RWPE2 (cell line): ENCODE measurements around the gene SVIL.
"Not testable (repeated sequence)": the region's sequence is repeated elsewhere in the genome, so short reads cannot be mapped to it uniquely, and the experiment has no call there.

ENCODE experiments used
- ATAC-seq: fragments of 200-7000 bp; cut with Tn5 transposase; 3 replicates; pipeline ENCODE4 v1.9.1; 2021; ENCODE audit warnings: low read depth
- DNase-seq: peaks from one replicate; pipeline ENCODE4 v3.0.0-alpha.2; 2020; ENCODE audit warnings: low spot score
- H3K27ac ChIP-seq: fragments of 450-650 bp; 2 replicates; pipeline ENCODE4 v1.5.1; 2017; ENCODE audit warnings: mild to moderate bottlenecking; ENCODE audit not compliant: poor library complexity, severe bottlenecking
- H3K27me3 ChIP-seq: fragments of 250-450 bp; sonication (Bioruptor Pico); 2 replicates; pipeline ENCODE4 v1.5.1; 2021; ENCODE audit warnings: mild to moderate bottlenecking, moderate library complexity; ENCODE audit not compliant: insufficient read depth, poor library complexity, severe bottlenecking
- H3K36me3 ChIP-seq: fragments of 250-450 bp; sonication (Bioruptor Pico); 2 replicates; pipeline ENCODE4 v1.5.1; 2020; ENCODE audit warnings: low read depth, mild to moderate bottlenecking, moderate library complexity
- H3K4me1 ChIP-seq: fragments of 250-450 bp; sonication (Bioruptor Pico); 2 replicates; pipeline ENCODE4 v1.5.1; 2021; ENCODE audit warnings: mild to moderate bottlenecking, moderate library complexity; ENCODE audit not compliant: insufficient read depth, poor library complexity, severe bottlenecking
- H3K4me3 ChIP-seq: fragments of 250-450 bp; sonication (Bioruptor Pico); 2 replicates; pipeline ENCODE4 v1.5.1; 2021; ENCODE audit warnings: mild to moderate bottlenecking, moderate library complexity; ENCODE audit not compliant: severe bottlenecking
- H3K9me3 ChIP-seq: fragments of 250-450 bp; sonication (Bioruptor Pico); 2 replicates; pipeline ENCODE4 v1.5.1; 2021; ENCODE audit warnings: mild to moderate bottlenecking, moderate library complexity; ENCODE audit not compliant: severe bottlenecking
- TF ChIP-seq, protein P1 (sequence below): fragments of 450-650 bp; IDR thresholded peaks from one replicate; pipeline ENCODE4 v1.5.1; 2017; ENCODE audit warnings: mild to moderate bottlenecking, moderate library complexity; ENCODE audit not compliant: poor library complexity, severe bottlenecking

Gene SVIL

DNA sequence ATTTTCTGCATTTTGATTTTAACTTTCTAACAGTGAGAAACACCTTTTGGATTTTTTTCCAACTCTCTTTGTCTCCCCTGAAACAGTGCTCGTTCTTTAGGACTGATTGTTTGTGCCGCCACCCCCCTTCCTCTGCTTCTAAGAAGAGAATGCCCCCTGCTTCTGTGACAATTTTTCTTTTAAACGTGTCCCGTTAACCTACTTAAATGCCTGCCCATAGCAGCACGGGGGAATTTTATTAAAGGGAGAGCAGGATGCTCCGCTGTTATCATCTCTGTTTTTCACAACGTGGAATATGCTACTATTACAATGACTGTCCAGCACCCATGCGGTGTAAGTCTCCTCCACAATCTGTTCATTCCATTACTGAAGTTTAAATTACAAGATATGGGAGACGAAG is 67.8 kb downstream of the SVIL start:
- TF ChIP-seq, protein P1, sequence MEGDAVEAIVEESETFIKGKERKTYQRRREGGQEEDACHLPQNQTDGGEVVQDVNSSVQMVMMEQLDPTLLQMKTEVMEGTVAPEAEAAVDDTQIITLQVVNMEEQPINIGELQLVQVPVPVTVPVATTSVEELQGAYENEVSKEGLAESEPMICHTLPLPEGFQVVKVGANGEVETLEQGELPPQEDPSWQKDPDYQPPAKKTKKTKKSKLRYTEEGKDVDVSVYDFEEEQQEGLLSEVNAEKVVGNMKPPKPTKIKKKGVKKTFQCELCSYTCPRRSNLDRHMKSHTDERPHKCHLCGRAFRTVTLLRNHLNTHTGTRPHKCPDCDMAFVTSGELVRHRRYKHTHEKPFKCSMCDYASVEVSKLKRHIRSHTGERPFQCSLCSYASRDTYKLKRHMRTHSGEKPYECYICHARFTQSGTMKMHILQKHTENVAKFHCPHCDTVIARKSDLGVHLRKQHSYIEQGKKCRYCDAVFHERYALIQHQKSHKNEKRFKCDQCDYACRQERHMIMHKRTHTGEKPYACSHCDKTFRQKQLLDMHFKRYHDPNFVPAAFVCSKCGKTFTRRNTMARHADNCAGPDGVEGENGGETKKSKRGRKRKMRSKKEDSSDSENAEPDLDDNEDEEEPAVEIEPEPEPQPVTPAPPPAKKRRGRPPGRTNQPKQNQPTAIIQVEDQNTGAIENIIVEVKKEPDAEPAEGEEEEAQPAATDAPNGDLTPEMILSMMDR, result no peak
- H3K36me3 ChIP-seq, result no peaks in the 10 kb centered on the region
- no peak for DNase-seq
- H3K27ac ChIP-seq, result no peak overlapping the region
- no peaks in the 10 kb centered on the region for H3K4me1 ChIP-seq
- no peak overlapping the region for H3K4me3 ChIP-seq
- no peaks in the 10 kb centered on the region for H3K27me3 ChIP-seq
- ATAC-seq, result no peak
- no peaks in the 10 kb centered on the region for H3K9me3 ChIP-seq

DNA sequence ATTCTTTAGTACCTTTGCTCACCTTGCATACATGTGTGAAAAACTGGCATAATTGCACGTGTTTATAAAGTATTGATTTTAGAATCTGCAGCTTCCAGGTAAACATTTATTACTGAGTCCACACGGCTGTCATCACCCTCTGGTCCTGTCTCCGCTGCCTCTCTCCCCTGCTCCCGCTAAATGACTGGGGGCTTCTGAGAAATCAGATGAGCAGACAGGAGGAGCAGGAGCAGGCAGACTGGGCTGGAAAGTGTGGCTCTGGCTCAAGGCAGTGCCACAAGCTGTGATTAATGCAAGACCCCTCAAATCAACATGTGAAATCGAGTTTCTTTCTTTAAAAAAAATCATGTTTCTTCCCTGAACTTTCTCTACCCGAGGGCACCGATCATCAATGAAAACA is 68.6 kb downstream of the SVIL start:
- H3K27me3 ChIP-seq, H3K4me3 ChIP-seq, H3K36me3 ChIP-seq, H3K27ac ChIP-seq, ATAC-seq, H3K4me1 ChIP-seq, DNase-seq, H3K9me3 ChIP-seq: not testable (repeated sequence)

DNA sequence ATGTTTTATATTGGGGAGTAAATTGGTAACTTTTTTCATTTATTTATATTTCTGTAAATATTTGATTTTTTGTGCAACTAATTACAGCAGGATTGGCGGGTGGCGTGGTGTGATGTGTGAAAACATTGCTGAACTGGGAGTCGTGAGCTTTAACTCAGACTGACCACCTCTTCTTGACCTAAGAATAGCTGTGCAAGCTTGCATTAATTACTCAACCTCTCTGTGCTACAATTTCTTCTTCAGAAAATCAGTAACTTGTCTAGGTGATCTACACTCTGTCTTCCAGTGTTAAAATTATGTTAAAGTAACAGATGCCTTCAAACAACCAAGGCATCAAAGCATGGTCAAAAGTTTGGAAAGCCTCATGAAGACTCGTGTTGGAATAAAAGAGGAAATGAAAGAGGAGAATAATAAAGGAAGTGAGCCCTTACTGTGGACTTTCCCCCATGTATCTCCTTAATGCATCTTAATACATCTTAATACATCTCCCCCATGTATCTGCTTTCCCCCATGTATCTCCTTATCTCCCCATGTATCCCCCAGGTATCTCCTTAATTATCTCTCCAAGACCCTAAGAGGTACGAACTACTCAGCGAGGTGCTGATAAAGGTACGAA is 71.2 kb downstream of the SVIL start:
- no peak for DNase-seq
- no peak for ATAC-seq
- Histone ChIP-seq H3K36me3 (no peaks in the 10 kb centered on the region), H3K27me3 (no peaks in the 10 kb centered on the region), H3K9me3 (no peaks in the 10 kb centered on the region), H3K4me1 (no peaks in the 10 kb centered on the region), H3K4me3 (no peak overlapping the region), H3K27ac (no peak overlapping the region)
- TF ChIP-seq, protein P1, result no peak

DNA sequence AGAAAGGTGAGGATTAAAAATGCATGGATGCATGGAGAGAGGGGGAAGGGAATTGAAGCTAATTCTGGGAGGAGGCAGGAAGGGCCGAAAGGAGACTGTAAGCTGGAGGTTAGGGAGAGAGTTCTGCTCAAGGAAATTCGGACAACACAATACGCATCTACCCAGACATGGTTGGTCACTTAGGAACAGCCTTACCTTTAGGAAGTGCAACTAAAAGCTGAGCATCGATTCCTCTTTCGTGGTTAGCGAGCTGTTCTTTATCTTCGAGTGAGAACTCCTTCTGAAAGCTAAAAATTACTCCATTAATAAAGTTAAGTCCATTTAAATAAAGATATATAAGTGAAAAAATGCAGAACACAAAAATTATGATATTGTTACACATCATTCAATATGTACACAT is 71.8 kb downstream of the SVIL start:
- H3K27me3 ChIP-seq, H3K27ac ChIP-seq, DNase-seq, ATAC-seq, H3K4me3 ChIP-seq, H3K4me1 ChIP-seq, H3K36me3 ChIP-seq, H3K9me3 ChIP-seq: not testable (repeated sequence)

DNA sequence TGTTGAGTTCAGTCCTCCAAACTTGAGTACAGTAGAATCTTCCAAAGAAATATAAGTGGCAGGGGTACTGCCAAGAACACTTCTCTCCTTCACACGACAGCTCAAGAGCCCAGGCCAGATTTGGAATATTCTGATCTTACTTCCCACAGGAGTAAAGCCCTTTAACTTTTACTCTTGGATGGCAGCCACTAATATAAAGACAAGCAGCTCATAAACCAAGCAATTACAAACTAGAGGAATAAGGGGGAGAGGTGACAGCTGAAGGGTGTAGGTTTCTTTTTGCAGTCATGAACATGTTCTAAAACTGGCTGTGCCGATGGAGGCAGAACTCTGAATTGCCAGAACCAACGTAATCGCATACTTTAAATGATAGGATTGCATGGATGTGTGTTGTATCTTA is 74.8 kb downstream of the SVIL start:
- H3K4me1 ChIP-seq, result no peaks in the 10 kb centered on the region
- peaks cover under 1% of the 10 kb centered on the region; the same call in 1 of the 2 replicates for H3K36me3 ChIP-seq
- H3K27ac ChIP-seq, result no peak overlapping the region
- no peak overlapping the region for H3K4me3 ChIP-seq
- H3K27me3 ChIP-seq, result no peaks in the 10 kb centered on the region
- no peak for DNase-seq
- no peaks in the 10 kb centered on the region for H3K9me3 ChIP-seq
- TF ChIP-seq, protein P1, result no peak
- ATAC-seq, result no peak

DNA sequence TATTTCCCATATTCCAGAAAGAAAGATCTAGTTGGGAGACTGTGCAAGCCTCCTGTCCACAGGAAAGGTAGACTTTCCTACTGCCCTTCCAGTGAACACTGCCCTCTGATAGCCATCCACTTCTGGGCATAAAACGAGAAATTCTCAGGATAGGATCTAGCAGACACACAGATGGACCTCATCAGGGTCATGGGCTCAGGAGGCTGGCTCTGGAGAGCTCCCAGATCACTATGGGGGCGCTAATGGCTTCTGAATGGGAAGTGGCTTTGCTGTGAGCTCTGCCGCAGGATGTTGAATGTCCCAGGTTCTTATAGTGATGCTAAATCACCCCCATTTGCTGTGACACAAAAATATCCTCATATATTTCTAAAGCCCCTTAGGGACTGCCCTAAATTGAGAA is 77.1 kb downstream of the SVIL start:
- Histone ChIP-seq H3K27me3 (no peaks in the 10 kb centered on the region), H3K9me3 (no peaks in the 10 kb centered on the region), H3K27ac (no peak overlapping the region), H3K36me3 (peaks cover 11% of the 10 kb centered on the region), H3K4me1 (no peaks in the 10 kb centered on the region), H3K4me3 (no peak overlapping the region)
- DNase-seq (no peak), ATAC-seq (no peak)
- TF ChIP-seq, protein P1, result no peak
